NCI-H1105 (cell line): Measurements from ENCODE around the gene KIF26B.

ENCODE experiments used
- DNase-seq: peaks from one replicate; lab custom pipeline; 2025; lab: John Stamatoyannopoulos, UW

The KIF26B gene

GRCh38 chr1:245172829-245173228 is 18.0 kb downstream of the KIF26B start:
- no peak for DNase-seq

GRCh38 chr1:245173446-245174211 is 18.8 kb downstream of the KIF26B start:
- DNase-seq: no peak

- DNase-seq: no peak
Measured at GRCh38 chr1:245177071-245177900, 22.5 kb downstream of the KIF26B start.

- DNase-seq: no peak
Measured at GRCh38 chr1:245179706-245180105, 24.9 kb downstream of the KIF26B start.

- no peak for DNase-seq
Measured at GRCh38 chr1:245180496-245181157, 25.8 kb downstream of the KIF26B start.

- no peak for DNase-seq
Measured at GRCh38 chr1:245181158-245181517, 26.4 kb downstream of the KIF26B start.

GRCh38 chr1:245182028-245182427 is 27.2 kb downstream of the KIF26B start:
- DNase-seq: no peak

- no peak for DNase-seq
Measured at GRCh38 chr1:245183429-245183828, 28.6 kb downstream of the KIF26B start.

- no peak for DNase-seq
Measured at GRCh38 chr1:245184779-245185178, 30.0 kb downstream of the KIF26B start.

GRCh38 chr1:245188403-245188802 is 33.6 kb downstream of the KIF26B start:
- DNase-seq: no peak

GRCh38 chr1:245195398-245195797 is 40.6 kb downstream of the KIF26B start:
- DNase-seq: no peak

- no peak for DNase-seq
Measured at GRCh38 chr1:245197121-245197520, 42.3 kb downstream of the KIF26B start.

GRCh38 chr1:245197911-245198379 is 43.2 kb downstream of the KIF26B start:
- no peak for DNase-seq

GRCh38 chr1:245198748-245199516 is 44.1 kb downstream of the KIF26B start:
- no peak for DNase-seq

GRCh38 chr1:245200146-245200545 is 45.4 kb downstream of the KIF26B start:
- no peak for DNase-seq

GRCh38 chr1:245201201-245201600 is 46.4 kb downstream of the KIF26B start:
- DNase-seq: no peak

- no peak for DNase-seq
Measured at GRCh38 chr1:245201827-245202226, 47.0 kb downstream of the KIF26B start.

- no peak for DNase-seq
Measured at GRCh38 chr1:245205396-245205795, 50.6 kb downstream of the KIF26B start.

GRCh38 chr1:245205864-245206263 is 51.1 kb downstream of the KIF26B start:
- DNase-seq: no peak

GRCh38 chr1:245207056-245207638 is 52.4 kb downstream of the KIF26B start:
- no peak for DNase-seq

- no peak for DNase-seq
Measured at GRCh38 chr1:245207801-245208200, 53.0 kb downstream of the KIF26B start.
